AG10803 (cell line): ENCODE data around the gene LRRC28.

Experiments
- DNase-seq: peaks from one replicate; pipeline ENCODE4 v3.0.0; 2010; ENCODE audit warnings: low read depth
- H3K4me3 ChIP-seq: 2 replicates; pipeline ENCODE4 v1.5.1; 2011; ENCODE audit warnings: mild to moderate bottlenecking, low read length, control low read depth
- TF ChIP-seq, protein P1 (sequence below): conservative IDR thresholded peaks from 2 replicates; pipeline ENCODE4 v1.5.1; 2011; ENCODE audit warnings: mild to moderate bottlenecking, low read length, control low read depth, inconsistent platforms

LRRC28 gene

DNA sequence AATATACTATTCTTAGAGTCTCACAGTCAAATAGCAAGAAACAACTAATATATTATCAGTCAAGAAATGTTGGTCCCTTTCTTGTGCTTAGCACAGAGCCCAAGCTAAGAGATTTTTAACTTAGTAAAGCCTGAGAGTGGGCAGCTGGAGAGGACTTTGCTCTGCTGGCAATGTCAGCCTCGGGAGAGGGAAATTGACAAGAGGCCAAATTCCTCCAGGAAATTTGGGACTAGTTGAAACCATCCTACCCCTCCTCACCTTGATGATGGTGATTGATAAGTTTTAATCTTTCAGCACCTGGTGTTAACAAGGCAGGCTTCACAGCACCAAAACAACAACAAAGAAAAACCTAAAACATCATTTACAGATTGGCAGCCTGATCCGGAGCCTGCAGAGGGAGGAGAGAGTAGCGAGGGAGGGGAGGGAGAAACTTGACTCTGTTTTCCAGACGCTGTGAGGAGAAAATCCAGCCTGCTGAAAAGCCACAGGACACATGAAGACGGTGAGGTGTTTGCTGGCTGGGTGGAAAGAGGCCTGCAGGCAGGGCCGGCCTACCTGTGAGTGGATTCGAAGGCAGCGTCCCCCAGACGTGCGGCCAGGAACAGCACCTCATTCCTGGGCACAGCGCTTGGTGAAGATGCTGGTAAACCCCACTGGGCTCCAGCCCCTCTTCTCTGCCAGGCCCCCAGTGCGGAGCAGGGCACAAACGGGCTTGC, 150.9 kb downstream of the LRRC28 start:
- TF ChIP-seq, protein P1, sequence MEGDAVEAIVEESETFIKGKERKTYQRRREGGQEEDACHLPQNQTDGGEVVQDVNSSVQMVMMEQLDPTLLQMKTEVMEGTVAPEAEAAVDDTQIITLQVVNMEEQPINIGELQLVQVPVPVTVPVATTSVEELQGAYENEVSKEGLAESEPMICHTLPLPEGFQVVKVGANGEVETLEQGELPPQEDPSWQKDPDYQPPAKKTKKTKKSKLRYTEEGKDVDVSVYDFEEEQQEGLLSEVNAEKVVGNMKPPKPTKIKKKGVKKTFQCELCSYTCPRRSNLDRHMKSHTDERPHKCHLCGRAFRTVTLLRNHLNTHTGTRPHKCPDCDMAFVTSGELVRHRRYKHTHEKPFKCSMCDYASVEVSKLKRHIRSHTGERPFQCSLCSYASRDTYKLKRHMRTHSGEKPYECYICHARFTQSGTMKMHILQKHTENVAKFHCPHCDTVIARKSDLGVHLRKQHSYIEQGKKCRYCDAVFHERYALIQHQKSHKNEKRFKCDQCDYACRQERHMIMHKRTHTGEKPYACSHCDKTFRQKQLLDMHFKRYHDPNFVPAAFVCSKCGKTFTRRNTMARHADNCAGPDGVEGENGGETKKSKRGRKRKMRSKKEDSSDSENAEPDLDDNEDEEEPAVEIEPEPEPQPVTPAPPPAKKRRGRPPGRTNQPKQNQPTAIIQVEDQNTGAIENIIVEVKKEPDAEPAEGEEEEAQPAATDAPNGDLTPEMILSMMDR: no peak
- DNase-seq: no peak
- no peak overlapping the region for H3K4me3 ChIP-seq

DNA sequence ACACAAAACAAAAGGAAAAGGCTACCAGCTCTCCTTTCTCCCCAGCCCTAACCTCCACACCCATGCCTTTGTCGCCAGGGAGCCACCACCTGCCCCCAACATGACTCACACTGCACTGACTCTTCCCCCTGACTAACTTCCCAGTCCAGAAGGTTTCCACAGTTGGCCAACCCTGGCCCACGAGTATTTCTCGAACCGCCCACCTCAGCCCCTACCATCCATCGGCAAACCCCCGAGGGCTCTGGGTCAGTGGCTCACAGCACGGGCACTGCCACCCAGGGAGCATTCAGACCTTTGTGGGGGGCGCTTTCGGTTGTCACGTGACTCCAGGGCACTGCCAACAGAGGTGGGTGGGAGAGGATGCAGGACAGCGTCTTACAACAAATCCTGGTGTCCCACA, 152.3 kb downstream of the LRRC28 start:
- TF ChIP-seq, protein P1: no peak
- no peak overlapping the region for H3K4me3 ChIP-seq
- DNase-seq: no peak

DNA sequence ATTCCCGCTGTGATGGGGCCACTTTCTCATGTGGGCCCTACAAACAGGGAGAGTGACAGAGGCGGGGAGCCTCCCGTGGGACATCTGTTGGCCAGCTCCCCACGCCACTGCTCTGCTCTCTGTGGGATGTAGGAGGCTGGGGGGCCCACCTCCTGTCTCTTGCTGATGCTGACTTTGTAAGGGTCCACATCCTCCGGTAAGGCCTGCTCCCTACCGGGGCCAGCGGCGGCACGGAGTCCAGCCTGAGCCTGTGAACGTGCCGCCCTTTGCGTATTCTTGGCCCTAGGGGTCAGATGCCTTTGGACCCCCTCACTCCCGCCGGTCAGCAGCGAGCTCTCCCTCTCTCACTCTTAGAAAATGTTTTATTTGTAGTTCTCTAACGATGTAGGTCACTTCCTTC, 153.2 kb downstream of the LRRC28 start:
- no peak for DNase-seq
- no peak overlapping the region for H3K4me3 ChIP-seq
- TF ChIP-seq, protein P1: no peak

DNA sequence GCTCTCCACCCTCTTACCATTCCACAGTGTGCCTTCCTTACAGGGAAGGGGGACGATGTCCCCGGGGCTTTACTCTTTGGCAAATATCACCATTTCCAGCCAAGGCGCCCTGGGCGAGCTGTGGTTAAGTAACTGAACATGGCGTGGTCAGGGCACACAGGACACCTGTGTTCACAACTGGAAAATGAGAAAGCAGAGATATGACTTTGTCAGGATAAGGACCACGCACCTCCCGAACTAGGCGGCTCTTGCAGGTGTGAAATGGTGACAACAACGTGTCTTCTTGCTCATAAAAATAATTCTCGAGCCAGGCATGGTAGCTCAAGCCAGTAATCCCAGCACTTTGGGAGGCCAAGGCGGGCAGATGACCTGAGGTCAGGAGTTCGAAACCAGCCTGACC, 154.8 kb downstream of the LRRC28 start:
- H3K4me3 ChIP-seq: no peak overlapping the region
- TF ChIP-seq, protein P1: no peak
- DNase-seq: no peak

DNA sequence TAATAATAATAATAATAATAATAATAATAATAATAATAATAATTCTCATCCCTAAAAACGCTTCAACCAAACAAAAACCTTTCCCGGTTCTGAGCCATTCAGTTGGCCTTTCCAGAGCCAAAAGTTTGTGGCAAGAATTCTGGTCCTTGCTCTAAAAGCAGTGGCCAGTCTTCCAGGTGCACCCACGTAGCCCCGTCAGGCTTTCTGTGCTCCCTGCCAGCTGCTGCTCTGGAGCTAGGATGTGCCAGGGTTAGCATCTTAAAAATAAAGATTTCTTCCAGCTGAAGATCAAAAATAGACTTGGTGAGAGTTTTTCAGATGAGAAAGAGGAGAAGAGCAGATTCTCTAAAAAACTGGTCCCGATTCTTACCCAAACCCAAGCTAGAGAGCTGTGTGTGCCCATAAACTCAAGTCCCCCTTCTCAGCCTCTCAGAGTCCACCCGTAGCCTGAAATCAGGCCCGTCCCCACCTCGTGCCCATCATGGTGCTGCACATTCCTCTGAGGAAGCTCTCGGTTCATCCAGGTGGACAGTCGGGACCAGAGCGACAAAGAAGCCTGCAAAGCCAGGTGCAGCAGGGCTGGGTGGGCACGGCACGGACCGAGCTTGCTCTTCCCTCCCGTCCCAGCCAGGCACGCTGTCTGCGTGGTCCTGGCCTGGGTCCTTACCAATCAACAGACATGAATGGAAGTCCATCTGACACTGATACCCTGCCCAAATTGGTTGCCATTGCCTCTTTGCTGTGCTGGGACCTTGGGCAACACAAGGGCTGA, 155.6 kb downstream of the LRRC28 start:
- no peak for DNase-seq
- no peak overlapping the region for H3K4me3 ChIP-seq
- TF ChIP-seq, protein P1: no peak

DNA sequence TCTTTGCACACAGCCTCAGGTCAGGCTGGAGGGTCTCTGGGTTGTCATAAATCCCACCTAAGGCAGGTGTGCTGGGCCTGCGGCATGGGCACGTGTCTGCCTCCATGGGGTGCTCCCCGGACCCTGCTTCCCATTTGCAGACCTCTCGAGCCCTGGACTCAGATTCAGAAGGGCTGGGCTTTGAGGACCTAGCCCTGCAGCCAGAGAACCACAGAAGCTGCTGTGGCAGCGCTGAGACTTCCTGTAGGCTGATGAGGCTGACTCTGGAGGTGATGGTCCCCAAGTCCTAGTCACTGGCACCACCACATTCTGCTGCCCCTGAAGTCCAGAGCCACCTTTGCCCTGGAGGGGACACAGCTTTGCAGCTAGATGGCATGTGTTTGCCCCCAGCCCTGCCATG, 156.4 kb downstream of the LRRC28 start:
- DNase-seq: no peak
- H3K4me3 ChIP-seq: no peak overlapping the region
- TF ChIP-seq, protein P1: no peak
